COR-L47 (cell line): Measurements from ENCODE around the gene FCN3.

Source experiments
- DNase-seq: peaks from one replicate; lab custom pipeline; 2025; lab: John Stamatoyannopoulos, UW

The FCN3 gene

DNA sequence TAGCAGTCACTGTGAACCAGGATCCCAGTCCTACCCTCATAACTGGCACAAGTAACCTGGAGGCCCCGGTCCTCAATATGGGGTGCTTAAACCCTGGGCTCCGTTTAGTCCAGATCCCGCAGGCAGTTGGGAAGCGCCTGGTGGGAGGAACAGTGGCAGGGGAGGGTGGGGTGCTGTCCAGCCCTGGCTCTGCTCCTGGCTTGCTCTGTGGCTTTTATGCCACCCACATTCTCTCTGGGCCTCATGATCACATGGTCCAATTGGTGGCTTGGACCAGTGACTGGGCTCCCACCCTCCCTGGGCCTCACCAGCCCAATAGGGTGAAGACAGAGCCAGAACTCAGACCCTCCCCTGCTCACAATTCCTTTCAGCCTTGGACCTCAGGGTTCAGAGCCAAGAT is 5.6 kb upstream of the FCN3 start:
- DNase-seq, result no peak

DNA sequence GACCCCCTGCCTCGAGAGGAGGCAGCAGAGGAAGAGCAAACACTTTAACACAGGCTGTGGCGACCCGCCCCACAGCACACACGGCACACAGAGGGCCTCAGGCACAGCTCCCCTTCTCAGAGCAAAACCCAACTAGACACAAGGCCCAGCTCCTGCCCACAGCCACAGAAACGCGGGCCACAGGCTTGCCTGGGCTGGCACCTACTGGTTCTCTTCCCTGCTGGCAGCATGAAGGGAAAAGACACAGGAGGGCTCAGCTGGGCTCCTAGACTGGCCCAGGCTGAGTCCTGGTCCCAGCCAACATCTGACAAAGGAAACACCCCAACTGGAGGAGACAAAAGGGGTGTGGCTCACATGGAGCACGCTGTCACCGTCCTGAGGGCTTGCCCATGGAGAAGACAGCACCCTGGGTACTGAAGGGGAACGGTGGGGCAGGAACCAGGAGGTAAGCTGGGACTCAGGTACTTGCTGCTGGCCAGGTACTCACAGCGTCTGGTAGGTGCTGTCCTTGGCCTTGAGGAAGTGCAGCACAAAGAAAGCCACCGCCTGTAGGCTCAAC is 5.0 kb upstream of the FCN3 start:
- peak; percentile 27 for DNase-seq

DNA sequence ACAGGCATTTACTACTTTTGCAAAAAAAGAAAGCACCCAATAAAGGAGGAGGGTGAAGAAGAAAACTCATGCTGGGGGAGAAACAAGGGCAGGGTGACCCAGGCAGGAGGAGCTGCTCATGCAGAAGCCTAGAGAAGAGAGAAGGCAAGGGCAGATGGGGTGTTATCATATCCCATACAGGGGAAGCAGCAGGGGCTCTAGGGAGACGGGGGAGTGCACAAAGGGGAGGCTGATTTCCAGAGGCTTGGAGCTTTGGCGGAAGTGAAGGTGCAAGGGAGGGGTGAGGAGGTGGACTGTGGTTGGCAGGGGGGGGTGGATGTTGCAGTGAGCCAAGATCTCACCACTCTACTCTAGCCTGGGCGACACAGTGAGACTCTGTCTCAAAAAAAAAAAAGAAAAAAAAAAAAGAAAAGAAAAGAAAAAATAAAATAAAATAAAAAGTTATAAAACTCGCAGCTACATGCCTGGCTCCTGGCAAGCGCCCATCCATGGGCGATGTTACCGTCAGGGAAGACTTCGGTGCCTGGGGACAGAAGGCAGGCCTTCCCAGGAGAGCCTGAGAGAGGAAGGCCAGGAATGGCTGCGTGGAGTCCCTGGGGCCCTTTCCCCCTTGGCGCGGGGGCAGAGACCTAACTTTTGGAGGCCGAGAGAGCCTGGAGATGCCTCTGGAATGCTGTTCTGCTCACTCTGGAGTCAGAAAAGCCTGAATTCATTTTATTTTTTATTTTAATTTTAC is 3.3 kb upstream of the FCN3 start:
- DNase-seq, result no peak

DNA sequence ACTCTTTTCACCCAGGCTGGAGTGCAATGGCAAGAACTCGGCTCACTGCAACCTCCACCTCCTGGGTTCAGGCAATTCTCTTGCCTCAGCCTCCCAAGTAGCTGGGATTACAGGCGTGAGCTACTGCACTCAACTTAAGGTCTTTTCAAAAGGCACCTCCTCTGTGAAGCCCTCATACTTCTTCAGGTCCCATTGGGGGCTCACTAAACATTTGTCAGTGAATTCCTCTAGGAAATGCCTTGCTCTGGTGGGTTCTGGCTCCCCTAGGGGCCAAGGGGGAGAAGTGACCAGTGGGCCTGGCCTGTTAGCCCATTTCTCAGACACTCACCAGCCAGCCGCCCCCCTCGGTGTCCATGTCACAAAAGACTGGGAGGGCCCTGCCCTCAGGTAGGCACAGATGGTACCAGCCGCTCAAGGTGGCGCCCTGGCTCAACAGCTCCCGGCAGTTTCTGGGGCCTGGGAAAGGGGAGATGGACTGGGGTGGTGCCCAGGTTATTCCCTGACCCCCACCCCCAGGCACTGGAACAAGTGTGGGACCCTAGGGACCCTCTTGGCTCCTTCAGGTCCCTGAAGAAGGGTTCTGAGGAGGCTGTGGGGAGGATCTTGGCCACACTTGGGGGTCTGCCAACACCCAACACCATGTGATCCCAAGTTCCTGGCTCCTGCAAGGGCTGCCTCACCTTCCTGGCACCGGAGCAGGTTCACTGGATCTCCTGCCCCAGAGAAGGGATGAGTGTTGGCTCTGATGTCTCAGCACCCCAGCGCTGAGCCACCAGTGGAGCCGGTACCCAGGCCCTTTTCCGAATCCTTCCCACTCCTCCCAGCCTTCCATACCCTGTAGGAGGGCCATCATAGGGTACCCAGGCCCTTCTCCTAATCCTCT is 1.6 kb downstream of the FCN3 start:
- no peak for DNase-seq

DNA sequence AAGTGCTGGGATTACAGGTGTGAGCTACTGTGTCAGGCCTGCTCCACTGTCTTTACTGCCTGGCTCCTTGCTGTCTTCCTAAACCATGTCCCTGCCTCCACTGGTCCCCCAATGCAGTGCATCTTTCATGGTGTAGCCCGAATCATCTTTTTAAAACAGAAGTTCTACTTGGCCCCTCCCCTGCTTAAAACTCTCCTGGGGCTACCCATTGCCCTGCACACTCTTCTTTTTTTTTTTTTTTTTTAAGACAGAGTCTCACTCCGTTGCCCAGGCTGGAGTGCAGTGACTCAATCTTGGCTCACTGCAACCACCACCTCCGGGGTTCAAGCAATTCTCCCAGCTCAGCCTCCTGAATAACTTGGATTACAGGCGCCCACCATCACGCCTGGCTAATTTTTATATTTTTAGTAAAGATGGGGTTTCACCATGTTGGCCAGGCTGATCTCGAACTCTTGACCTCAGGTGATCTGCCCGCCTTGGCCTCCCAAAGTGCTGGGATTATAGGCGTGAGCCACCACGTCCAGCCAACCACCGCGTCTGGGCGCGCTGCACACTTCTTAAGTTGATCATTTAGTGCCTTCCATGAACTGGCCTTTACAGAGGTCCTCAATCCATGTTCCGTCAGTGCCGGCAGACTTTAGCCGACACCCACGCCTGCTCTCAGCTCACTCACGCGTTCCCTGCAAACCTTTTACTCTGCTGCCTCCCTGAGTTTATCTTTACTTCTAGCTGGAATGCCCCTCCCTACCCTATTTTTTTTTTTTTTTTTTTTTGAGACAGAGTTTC is 2.4 kb downstream of the FCN3 start:
- no peak for DNase-seq

DNA sequence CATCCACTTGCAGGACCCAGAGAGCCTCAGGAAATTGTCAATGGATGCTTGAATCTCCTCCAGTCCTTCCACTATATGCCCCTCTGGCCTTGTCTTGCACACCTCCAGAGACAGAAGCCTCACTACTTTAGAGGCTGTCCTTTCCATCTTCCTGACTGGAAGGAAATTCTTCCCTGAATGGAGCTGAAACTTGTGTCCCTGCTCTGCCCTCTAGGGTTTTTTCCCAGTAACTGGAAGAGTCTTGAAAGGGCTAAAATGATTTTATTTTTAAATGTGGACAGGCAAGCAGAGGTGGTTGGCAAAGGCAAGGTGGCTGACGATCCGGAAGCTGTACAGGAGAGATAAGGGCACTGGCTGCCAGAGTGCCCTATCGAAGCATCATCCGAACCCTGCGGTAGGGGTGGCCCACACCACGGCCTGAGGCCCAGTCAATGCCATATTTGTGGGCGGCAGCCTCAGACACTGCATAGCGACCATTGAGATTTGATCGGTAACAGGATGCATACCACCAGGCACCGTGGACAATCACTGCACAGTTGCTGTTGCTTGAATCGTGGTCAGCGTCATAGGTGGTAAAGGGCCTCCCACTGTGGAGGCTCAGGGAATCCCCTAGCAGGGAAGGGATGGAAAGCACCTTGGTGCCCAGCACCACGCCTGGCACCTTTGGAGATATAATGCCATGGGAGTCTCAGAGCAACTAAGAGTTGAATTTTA is 5.6 kb downstream of the FCN3 start:
- no peak for DNase-seq

DNA sequence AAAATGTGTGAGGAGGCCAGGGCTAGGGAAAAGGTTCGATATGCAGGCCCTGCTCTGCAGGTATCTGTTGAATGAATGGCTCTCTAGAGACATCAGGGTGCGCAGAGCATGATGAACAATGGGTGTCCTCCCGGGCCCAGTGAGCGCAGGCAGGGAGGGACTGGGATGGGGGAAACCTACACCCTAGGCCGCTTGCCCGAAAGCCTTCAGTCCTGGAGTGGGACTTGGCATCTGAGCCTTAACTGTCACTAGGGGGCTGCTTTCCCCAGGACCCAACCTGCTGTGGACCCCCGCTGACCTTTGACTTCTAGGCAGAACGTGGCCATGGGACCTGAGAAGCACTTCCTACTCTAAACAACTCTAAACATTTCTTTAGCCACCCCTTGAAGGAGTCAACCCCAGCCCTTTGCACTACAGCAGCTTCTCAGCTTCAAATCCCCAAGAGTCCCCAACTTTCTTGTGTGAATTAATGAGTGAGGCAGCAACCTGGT is 7.4 kb downstream of the FCN3 start:
- DNase-seq, result no peak

DNA sequence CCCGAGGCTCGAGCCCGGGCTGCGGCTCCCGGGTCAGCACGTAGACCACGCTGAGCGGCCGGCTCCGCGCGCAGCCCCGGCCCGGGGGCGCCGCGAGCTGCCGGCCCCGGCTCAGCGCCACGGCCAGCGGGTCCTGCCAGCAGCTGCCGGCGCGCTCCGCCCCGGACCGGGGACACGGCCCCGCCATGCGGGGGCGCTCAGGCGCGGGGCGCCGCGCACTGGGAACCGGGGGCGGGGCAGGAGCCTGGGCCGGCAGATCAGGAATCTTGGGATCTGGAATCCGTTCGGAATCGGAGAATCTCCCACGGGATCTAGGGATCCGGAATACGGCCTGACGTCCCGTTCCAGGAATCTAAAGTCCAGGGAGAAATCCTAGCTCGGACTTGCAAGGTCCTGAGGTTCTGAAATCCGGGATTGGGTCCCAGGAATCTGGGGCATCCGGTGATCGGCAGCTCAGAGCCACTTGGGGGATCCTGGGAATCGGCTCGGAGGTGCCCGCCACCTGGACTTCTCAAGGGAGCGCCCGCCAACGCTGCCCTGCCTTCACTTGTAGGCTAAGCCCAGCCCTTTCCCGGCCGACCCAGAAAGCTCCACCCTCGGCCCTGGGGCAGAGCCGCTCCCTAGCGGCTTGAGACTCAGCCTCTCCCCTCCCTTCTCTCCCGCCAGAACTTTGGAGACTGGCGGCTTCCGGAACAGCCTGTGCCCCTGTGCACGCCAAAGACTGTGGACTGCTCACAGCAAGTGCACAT is 8.0 kb downstream of the FCN3 start, which contains the start of gene MAP3K6:
TSS of gene MAP3K6 (minus strand) at position 551 of the 749 bp plus-strand sequence. CDS start at position 187, 364 bp downstream.
- DNase-seq, result peak; percentile 31

DNA sequence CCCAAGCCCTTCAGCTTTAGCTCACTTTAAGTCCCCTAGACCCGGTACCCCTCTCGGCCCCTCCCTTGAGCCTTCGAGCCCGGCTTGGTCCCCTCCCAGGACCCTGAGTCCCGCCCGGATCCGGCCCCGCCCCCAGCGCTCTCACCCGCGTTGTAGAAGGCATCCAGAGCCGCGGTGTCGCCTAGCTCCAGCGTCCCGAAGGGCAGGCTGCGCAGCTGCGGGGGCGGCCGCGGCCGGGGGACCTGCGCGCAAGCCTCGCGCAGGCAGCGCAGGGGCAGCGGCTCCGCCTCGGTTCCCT is 8.6 kb downstream of the FCN3 start:
- peak; percentile 49 for DNase-seq

DNA sequence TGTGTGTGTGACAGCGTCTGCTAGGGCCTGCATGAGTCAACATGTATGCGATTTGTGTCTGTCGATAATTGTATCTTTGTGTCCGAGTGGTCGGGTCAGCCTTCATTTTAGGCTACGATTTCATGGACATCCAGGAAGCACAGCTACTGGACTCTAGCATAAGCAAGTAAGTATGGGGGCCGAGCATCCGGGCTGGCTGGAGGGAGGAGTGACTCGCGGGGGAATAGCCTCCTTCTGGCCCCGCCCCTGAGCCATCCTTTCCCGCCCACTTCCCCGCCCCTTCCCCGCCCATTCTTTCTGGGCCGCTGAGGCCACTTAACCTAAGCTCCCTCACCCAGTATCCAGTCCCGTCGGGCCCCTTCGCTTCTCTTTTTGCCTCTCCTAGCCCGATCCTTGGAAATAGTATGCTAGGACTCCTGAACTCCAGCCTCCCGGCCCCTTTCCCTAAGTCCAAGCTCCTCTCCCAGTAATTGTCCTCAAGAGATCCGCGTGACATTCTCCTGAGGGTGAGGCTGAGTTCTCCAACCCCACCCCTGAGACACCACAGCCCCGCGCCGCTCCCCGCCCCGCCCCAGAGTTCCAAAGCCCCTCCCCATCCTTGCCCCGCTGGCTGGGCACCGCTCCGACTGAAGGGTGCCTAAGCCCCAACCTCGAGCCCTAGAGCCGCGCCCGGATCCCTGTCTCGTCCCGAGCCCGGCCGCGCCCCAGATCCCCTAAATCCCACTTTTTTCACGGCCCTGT is 9.1 kb downstream of the FCN3 start:
- peak; percentile 68 for DNase-seq

DNA sequence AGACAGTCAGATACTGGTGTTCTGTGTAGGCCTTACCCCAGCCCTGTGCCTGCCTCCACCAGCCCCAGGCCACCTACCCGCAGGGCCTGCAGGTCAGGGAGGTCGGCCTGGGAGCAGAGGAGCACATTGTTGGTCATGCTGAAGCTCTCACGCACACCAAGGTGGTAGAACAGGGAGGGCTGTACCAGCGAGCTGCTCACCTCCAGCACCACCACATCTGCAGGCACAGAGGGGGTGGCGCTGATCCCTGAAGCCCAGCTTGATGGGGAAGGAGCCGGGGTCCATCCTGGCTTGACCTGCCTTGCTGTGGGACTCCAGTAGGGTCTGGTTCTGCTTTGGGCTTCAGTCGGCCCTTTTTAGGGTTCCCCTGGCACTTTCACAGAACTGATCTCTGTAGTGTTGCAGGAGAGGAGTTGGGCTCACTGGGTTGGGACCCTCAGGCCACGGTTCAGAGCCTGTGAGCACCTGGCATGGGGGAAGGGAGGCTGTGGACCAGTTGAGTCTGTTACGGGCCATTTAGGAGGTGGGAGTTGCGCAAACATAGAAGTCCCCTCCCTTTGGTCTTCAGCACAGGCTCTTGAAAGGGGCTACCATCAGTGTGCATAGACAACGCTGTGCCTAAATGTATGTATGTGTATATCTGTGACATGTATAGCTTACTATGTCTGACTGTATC is 9.8 kb downstream of the FCN3 start:
- no peak for DNase-seq

DNA sequence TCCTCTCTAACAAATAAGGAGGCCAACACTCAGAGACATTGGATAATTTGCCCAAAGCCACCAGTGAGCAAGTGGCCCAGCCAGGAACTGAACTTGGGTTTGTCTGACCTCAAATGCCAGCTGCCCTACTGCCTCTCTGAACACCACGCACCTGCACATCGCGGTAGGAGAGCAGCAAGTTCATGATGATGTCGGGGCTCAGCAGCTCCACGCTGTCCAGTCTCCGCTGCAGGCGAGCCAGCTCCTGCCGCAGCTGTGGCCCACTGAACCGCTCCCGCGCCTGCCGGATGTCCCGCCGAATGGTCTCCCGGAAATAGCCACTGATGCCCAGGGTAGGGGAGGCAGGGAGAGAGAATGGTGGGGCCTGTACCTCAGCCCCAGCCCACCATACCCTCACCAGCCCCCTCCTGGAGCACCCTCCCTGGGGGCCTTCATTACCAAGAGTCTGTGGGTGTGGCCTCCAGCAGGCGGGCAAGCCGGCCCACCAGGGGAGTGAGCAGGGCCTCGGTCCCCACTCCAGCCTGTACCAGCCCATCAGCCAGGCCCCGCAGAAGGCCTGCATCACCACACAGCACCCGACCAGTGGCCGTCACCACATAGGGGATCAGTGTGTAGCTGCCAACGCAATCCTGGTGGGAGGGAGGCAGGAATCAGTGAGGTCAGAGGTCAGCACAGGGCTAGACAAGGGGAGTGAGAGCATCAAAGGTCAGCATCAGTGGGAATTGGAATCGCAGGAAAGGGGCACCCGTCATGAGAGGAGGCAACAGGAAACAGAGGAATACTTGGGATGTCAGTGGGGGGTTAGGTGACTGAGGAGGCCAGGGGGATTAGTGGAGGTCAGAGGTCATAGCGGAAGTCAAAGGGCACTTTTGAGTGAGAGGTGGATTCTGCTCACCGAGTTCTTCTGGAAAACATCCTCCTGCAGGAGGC is 10.6 kb downstream of the FCN3 start:
- DNase-seq, result no peak

DNA sequence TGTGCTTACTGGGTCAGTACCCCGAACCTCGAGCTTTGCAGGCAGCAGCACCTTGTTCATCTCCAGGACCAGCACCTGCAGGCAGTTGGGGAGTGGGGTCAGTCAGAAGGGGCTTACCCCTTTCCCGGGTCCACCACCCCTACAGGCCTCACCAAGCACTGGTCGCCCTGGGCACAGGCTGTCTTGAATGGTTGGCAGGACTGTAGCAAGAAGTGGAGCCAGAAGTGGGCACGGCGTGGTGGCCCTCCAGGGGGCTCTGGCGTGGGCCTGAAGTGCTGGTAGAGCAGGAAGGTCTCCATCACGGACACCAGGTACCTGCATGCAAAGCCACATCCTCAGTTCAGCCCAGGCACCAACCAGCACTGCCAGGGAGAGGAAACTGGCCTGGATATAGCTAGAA is 13.1 kb downstream of the FCN3 start:
- DNase-seq, result no peak

DNA sequence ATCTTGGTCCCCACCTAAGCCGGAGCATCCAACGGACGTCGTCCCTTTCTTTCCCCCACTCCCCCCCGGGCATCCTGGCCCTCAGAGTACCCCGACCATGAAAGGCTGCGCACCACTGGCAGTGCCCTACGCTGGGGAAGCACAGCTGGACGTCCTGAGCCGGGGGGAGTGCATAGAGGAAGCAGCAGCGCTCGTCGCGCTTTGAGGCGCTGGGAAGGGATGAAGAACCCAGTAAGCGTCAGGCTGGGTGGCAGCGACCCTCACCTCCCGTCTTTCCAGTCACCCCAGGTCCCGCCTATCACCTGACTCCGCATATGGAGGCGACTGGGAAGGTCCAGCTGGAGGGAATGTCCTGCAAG is 13.6 kb downstream of the FCN3 start:
- no peak for DNase-seq

DNA sequence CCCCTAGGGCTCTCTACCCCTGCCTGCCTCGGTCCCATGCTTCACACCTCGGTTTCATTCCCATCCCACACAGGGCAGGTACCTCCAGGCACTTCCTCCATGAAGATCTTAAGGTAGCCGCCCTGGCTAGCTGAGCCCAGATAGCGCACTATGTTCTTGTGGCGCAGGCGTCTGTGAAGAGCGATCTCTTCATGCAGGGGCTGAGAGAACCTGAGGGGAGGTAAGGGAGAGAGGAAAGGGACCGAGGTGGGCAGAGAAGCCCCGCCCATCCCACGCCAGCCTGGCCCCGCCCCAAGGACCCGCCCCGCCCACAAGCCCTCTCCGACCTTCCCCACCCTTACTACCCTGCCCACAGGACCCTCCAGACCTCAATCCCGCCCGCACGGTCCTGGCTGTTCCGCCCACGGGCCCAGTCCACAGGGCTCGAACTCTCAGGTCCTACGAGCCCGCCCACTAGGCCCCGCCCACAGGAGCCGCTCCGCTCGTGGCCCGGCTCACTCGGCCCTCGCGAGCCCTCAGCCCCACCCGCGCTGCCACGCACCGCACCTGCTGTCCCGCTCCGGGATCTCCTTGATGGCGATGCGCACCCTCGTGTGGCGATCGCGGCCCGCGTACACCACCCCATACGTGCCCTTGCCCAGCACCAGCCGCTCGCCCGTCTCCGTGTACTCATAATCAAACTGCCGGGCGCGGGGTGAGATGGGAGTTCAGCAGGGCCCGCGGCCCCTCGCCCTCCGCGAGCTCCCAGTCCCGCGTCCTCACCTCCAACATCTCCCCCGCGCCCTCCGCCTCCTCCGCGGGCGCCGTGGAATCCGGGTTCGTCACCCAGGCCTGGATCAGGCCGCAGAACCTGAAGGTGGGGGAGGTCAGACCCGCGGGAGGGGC is 14.2 kb downstream of the FCN3 start:
- no peak for DNase-seq

DNA sequence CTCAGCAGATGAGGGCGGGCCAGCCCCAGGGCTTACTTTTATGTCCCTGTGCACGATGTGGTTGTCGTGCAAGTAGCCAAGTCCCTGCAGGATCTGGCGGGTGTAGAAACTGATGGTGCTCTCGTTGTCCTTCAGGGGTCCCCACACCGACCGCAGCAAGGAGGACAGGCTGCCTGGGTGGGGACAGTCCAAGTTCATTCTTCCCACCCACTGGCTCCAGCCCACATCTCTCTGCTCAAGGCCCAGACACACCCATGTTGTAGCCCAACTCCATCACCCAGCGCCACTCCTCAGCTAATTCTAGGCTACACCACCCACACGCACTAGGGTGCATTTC is 14.8 kb downstream of the FCN3 start:
- DNase-seq, result no peak

DNA sequence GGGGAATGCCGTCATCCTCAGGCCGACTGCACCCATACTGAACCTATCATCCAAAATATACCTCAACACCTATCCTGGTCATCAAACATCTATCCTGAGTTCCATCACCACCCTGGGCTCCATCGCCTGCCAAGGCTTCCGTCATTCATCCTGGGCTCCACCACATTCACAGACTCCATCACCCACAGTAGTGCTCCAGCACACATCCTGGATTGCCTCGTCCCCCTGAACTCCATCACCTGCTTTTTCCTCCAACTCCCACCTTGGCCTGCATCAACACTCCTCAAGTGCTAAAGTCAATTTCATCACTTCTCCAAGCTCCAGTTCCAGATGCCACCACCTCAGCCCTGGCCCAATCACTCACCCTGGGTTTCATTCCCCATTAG is 15.7 kb downstream of the FCN3 start:
- DNase-seq, result no peak
